Kidney glomerular epithelial cell (primary cell): ENCODE data around the gene SSH2.
A peak's percentile ranks its signal among the peaks of the same experiment; 100 is the strongest.

Experiments
- DNase-seq: peaks from one replicate; lab custom pipeline; 2025; lab: John Stamatoyannopoulos, UW

Gene SSH2

DNA sequence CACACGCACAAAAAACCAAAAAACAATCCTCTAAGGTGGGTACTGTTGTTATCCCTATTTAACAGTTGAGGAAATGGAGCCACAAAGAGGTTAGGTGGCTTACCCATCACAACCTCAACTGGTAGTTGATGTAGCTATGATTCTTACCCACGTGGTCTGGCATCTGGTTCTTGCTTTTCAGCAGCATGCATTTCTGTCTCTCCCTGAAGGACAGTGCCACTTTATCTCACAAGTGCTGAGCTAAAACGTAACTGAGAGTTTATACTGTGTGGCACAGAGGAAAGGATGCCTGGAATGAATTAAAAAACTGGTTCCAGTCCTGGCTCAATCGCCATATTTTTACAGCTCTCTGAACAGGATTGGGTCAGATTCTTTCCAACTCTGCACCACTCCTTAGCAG lies 305.4 kb downstream of the SSH2 start:
- no peak for DNase-seq

DNA sequence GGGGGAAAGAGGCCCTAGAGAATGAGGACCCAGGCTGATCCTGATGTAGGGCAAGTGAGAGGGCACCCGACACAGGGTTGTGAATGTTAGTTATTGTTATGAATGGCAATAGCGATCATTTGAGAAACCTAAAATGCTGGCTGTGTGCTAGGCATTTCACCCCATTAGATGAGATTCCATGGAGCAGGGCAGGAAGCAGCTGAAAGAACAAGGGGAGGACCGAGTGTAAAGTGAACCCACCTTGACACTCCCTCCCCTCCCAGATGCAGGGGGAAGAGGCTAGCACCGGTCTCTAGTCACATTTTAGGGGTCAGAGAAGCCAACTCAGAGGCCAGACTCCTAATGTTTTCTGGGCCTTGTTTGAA lies 306.8 kb downstream of the SSH2 start:
- DNase-seq = no peak

DNA sequence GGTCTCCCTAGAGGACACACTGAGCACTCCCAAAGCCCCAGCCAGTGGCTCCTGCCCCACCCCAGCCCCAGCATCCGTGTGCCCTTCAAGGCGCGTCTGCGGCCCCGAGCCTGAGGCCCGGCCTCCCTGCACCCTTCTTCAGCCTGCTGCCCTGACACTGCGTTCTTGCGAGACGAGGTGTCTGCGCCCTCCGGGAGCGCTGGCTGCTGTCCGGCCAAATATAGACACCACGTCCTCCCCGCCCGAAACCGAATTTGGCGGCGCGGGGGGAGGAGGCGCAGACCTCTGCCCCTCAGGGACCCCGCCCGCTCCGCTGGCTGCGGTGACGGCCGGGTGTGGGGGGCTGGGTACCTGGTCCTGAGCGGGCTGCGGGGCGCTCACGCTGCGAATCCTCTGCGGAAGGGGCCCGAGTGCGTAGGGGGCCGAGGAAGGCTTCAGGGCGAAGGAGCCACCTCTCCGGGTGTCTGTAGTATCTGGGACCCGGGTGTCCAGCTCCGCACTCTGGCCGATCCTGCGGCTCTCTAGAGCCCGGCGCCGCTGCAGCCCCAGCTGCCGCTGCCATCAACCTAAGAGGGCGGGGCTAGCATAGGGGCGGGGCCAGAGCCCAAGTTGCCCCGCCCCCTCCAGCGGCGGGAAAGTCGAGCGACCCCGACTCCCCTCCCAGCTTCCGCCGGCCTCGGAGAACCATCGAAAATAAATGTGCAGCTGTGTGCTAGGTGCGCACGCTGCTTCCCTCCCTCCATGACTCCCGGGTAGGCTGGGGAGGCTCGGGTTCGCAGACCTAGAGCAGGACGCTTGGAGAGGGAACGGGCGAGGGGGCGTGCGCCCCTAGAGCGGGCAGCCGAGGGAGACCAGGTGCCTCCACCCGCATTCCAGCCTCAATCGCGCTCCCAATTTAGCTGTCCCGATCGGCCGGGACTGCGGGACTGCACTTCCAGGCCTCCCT lies 307.4 kb downstream of the SSH2 start, which contains the start of gene CORO6:
Gene CORO6, minus strand, starts transcription at position 576 of the 946 bp plus-strand sequence. CDS start 1,491 bp downstream, outside the sequence.
- peak; percentile 29 for DNase-seq

DNA sequence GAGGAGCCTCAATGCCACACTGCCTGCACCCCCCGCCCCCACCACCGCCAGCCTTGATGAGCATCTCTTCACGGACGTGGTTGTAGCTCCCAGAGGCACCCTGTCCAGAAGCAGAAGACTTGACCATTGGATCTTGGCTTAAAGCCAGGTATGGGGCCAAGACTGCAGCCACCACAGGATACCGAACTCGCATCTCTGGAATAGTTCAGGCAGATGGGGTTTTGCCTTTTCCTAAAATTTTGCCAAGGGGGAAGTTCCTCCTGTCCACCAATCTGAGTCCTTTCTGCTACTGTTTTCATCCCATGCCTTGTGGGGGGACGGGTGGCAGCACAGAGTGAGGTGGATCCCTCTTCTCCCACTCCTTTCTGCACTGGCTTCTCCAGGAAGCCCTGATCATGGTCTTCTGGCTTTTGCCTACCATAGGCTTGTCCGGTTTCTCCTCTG lies 308.3 kb downstream of the SSH2 start:
- no peak for DNase-seq

DNA sequence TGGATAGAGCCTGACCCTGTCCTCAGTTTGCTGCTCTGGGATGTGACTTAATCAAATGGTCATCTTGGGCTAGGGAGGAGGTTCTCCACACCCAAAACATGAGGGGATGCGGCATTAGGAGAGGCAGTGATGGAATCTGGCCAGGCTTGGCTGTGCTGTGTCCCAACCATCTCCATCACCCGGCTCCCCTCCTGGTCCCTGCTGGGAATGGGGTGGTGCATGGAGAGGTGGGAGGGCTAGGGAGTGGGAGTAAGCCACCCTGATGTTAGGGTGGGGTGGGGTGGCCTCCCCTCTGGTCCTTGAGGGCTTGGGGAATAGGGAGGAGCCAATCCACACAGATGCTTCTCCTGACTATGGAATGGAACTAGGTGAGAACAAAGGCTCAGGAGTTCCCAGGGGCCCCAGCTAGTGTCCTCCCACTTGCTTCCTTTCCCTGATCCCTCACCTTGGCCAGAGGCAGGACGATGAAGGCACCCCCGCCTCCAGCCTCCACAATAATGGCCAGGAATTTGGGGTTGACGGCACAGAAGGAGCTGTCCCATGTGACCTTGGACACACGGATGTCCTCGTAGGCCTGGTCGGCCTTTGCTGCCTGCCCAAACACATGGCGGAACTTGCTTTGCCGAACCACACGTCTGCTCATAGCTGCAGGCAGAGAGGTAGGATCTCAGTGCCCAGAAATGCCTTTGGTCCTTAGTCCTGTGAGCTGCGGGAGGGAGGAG lies 309.1 kb downstream of the SSH2 start:
- DNase-seq = no peak

DNA sequence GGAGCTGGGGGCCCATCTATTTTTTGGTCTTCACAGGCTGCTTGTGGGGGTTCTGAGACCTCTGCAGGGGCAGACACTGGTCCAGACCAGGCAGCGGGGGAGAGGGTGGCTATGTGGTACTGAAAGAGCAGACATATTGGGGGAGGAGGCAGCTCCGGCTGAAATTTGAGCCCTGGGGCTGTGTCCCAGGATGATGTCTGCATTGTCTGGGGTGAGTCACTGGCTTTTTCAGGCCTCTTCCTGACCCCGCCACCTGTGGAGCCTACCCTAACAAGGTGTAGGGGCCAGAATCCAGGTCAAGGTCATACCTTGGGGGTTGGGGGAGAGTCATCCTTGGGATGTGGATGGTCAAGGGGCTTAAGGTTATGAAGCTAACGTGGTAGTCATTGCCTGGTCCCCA lies 309.8 kb downstream of the SSH2 start:
- DNase-seq = no peak

DNA sequence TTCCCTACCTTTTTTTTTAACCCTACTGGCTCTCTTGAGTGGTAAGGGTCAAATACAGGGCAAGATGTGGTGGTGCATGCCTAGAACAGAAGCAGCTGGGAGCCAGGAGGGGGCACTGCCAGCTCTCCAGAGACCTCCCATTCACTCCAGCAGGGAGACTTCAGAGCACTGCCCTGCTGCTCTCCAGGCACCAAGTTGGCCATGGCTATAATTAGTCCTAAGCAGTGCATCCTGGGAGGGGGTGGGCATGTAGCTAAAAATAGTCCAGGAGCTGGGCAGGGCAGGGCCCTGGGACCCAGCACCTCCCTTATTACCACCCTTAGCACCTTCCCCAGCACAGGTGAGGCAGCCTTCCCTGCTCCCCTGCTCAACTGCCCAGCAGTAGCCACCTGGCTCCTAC lies 310.8 kb downstream of the SSH2 start:
- no peak for DNase-seq

DNA sequence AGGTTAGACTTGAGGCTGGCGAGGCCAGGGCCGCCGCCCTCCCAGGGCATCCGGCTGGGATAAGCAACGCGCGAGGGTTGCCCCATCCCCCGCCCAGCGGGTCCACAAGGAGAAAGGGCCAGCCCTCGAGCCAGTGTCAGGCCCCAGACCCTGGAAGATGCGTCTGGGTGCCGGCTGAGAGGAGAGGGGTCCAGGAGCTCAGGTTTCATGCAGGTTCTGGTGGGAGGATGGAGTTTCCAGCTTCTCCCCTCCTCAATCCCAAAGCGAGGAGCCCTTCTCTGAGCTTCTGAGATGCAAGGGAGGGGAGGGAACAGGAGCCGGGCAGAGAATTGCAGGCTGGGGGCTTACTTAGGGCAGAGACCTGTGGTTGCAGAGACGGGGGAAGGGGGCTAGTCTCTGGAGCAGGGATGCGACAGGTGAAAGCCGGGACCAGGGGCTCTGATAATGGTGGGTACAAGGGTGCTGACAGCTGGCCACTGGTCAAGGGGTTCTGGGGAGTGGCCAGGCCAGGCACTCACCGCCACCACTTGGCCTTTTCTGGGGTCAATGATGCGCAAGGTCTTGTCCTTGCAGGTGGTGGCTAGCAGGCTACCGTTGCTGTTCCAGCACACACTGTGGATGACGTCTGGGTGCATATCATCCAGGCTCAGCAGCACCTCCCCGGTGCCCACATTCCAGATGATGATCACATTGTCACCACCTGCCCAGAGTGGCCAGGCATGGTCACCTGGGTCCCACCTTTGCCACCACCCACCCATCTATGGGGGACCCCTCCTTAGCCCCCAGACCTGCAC lies 311.6 kb downstream of the SSH2 start:
- no peak for DNase-seq

DNA sequence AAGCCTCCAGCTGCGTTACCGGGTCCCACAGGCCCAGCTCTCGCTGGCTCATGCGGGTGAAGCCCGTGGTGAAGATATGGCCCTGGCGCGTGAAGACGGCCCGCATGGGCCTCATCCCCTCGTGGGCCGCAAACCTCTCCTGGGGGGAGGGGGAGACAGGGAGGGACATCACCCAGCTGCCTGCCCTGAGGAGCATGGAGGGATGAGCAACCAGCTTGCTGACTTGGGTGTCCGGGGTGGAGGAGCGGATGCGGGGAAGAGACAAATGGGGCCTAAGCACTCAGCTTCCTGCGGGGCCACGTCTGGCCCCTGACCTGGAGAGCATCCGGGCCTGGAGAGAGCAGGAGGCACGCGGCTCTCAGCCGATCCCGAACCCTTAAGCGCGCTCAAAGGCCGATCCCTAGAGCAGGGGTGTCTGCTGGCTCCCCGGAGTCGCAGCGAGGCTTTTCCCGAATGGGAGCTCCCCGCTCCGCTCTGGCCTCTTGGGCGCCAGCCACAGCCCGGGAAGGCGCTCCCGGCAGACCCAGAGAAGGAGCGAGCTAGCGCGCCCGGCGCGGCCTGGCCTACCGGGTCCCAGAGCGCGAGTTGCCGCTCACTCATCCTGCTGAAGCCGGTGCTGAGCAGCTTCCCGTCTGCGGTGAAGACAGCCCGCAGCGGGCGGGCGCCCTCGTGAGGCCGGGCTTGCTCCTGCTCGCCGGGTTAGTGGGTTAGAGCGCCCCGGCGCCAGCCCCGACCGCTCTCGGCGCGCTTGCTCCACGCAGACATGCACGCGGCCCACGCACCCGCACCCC lies 312.4 kb downstream of the SSH2 start:
- no peak for DNase-seq

DNA sequence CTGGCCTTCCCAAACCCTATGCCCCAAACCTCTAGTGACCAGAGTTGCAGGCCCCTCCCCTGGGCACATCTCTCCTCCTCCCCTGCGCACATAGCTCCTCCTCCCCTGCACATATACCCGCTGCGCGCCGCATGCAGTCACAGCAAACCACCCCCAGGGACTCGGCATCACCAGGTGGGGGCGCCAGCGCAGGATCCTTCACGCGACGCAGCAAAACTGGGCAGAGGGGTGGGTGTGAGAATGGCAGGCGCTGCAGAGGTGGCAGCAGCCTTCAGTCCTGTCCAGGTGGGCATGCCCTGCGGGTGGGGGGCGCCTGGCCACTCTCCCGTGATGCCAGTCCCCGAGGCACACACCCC lies 312.9 kb downstream of the SSH2 start:
- DNase-seq = peak; percentile 18

DNA sequence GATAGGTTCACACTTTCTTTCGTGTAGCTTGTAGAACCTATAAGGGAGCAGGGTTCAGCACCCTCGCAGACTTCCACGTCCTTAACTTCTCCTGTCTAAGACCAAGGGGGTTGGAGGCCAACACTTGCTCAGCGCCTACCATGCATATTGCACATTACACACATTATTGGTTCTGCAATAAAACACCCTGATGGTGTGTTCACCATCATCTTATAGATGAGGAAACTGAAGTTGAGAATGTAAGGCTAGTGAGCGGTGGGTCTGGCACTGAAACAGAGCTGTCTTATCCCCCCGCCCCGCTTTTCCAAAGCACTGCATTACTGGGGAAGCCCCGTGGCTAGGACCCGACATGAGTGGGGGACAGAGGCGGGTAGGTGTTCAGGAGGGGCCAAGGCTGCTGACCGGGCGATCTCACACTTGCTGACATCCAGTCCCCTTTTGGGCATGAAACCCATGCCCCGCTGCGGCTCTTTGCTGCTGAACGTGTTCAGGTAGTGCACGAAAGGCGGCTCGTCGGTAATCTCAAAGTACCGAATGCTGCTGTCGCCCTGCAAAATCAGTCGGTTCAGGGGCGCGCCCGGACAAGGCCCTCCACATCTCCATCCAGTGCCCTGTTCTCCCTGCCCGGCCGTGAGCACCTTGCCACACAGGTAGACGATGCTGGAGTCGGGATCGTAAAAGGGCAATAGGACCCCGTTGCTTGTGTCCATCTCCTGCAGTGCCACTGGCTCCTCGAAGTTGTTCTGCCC lies 313.6 kb downstream of the SSH2 start:
- DNase-seq = no peak

DNA sequence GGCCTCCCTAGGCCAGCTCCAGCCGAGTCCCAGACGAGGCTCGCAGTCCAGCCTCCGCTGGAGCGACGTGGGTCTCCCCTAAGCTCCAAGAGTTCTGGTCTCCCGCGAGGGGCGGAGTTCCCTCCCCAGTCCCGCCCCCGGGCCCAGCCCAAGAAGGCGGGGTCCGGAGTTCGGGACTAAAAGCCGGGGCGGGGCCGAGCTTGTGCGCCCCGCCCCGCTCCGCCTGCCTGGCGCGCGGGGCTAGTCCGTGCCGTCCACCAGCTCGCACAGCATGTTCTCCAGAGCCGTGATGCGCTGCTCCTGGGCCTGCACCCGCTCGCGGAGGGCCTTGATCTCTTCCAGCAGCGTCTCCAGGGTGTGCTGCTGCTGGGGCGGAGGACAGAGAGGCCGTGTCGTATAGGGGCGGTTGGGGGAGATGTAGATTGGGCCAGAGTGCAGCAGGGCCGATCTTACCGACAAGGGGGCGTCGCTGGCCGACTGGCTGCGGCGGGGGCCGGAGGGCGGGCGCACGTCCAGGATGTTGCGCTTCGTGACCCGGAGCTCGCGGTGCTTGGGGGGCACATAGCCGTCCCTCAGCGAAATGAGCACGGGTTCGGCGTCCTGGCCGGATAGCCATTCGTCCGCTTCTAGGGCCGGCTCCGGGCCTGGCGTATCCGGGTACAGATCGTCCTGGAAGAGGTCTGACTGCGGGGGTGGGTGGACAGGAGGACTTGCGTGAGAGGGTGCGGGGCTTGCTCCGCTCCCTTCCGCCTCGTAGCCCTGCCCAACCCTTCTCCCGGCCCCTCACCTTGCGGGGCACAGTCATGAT lies 314.3 kb downstream of the SSH2 start:
- peak; percentile 41 for DNase-seq

DNA sequence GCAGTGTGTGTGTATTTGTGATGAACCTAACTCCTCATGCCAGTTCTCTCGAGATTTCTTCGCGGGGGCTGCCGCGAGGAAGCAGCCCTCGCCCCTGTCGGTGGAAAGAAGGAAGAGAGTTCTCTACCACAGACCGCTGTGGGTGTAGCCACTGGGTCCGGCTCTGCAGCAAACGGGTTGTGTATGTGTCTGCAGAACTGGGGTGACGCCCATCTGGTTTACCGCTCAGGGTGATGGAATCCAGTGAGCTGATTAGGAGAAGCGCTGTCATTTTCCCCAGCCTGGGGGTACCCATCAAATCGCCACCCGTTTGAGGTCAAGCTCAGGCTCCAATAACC lies 315.0 kb downstream of the SSH2 start:
- no peak for DNase-seq

DNA sequence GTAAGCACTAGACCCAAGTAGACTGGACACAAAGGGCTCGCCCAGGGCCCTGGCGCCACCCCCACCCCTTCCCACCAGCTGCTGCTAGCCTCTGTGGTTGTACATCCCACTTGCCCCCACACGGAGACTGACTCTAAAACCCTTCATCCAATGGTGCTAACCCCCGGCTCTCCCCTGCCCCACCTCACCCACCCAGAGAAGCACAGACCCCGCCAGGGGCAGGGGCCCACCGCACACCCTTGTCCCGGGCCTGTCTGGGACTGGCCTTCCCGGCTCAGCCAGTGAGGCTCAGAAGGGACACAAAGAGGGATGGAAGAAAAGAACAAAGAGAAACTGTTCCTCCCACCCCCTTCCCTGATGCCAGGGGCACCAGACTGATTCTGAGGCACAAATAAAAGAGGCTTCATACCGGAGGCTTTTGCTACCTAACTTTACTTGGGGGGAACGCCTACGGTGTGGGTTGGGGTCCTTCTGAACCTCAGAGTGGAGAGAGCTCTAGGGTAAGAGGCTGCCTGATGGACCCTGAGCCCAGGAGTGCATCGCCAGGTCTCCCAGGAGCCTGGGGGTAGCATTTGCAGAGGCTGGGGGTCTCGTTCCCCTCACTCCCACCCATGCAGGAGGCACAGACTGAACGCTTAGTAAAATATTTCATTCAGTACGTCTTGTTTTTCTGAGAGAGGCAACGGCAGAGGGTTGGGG lies 315.5 kb downstream of the SSH2 start:
- no peak for DNase-seq

DNA sequence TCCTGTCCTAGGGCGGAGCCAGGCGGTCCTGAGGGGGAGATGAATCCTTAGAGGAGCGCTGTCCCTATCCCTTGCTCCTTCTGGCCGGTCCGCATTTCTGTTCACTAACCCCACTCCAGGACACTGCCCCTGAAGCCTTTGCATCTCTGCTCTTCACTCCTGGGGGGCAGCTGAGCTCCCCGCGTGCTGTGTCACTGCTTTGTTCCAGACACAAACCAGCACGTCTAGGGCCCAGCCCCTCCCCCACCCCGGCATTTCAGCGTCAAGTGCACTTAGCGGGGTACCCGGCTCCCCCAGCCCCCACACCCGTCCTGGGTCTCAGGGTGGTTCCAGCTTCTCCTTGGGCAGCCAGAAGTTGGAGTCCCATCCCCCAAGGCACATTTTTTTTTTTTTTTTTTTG lies 316.2 kb downstream of the SSH2 start:
- no peak for DNase-seq

DNA sequence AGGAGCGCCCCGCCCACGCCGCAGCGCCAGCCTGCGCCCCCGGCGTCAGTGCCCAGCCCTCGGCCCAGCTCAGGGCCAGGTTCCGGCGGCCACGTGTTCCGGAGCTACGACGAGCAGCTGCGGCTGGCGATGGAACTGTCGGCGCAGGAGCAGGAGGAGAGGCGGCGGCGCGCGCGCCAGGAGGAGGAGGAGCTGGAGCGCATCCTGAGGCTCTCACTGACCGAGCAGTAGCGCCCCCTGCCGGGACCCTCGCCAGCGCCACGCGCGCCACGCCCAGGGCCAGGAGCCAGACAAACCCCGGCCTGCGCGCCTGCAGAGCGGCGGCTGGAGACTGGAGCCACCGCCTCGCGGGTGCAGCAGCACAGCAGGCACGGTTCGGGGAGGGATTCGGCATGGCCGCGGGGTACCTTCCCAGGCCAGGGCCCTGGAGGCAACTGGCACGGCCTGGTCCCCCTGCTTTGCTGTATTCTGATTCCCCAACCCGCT lies 316.6 kb downstream of the SSH2 start:
- peak; percentile 79 for DNase-seq

DNA sequence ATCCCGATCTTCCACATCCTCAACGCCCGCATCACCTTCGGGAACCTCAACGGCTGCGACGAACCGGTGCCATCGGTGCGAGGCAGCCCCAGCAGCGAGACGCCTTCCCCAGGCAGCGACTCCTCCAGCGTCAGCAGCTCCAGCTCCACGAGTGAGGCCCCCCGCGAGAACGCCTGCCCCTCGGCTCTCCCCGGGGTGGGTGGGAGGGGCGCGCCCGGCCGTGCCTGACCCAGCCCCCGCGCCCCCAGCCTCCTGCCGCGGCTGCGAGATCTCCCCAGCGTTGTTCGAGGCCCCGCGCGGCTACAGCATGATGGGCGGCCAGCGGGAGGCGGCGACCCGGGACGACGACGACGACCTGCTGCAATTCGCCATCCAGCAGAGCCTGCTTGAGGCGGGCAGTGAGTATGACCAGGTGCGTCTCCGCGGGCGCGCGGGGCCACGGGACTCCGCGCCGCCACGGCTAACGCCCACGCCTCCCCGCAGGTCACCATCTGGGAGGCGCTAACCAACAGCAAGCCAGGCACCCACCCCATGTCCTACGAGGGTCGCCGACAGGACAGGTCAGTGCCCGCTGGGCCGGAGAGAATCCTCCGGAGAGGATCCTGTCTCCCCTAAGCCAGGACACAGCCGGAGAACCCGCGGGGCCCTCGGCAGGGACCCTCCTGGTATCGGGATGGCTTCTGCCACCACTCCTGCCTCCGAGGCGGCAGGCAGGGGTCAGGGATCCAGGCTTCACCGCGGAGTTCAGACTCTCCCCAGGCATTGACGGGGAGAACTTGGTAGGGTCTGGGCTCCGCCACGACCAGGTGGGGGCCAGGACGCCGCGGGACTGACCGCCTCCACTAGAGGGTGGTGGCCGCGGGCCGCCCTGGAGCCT lies 317.4 kb downstream of the SSH2 start:
- DNase-seq = no peak

DNA sequence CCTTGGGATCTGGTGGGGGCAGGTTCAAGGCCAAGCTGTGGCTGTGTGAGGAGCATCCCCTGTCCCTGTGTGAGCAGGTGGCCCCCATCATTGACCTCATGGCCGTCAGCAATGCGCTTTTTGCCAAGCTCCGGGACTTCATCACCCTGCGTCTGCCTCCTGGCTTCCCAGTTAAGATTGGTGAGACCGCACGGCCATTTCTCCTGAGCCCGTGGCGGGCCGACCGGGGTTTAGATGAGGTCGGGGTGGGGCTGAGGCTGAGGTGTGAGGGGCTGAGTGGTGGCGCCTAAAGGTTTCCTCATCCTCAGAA lies 318.0 kb downstream of the SSH2 start:
- no peak for DNase-seq
